HG03575 (cell line): ENCODE data around the gene MSH3.
"Not testable (repeated sequence)": the region's sequence is repeated elsewhere in the genome, so short reads cannot be mapped to it uniquely, and the experiment has no call there.

Source experiments
- ATAC-seq: cut with Tn5 transposase; IDR thresholded peaks from one replicate; pipeline ENCODE4 v1.9.1; 2021; ENCODE audit not compliant: unreplicated experiment, insufficient number of reproducible peaks, low FRiP score; ENCODE audit errors: extremely low read depth

MSH3 gene

GRCh38 chr5:80810425-80810824, 156.0 kb downstream of the MSH3 start:
- ATAC-seq, result no peak

DNA sequence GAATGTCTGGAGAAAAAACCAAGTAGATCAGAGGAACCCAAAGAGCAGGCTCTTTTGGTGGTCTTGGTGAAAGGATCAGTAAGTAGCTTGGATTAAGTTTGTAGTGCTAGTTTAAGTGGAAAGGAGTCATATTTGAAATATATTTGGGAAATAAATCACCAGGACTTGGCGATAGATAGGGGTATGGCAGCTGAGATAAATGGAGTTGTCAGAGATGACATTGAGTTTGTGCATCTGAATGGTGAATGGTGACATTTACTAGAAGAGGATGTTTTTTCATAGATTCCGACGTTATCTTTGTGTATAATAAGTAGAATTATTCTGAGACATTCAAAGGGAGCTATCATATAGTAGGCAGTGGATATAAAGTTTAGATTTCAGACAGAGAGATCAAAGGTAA, 162.1 kb downstream of the MSH3 start:
- ATAC-seq, result no peak

GRCh38 chr5:80820685-80821084, 166.2 kb downstream of the MSH3 start:
- ATAC-seq, result no peak

GRCh38 chr5:80822640-80823039, 168.2 kb downstream of the MSH3 start:
- ATAC-seq, result no peak

DNA sequence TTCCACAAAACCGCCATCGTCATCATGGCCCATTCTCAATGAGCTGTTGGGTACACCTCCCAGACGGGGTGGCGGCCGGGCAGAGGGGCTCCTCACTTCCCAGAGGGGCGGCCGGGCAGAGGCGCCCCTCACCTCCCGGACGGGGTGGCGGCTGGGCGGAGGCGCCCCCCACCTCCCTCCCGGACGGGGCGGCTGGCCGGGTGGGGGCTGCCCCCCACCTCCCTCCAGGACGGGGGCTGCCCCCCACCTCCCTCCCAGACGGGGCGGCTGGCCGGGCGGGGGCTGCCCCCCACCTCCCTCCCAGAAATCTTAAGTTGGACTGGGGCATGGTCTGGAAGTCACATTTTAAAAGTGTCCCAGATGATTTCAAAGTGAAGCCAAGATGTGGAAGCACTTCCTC, 169.7 kb downstream of the MSH3 start:
- not testable (repeated sequence) for ATAC-seq

GRCh38 chr5:80825786-80826460, 171.5 kb downstream of the MSH3 start:
- ATAC-seq, result no peak

DNA sequence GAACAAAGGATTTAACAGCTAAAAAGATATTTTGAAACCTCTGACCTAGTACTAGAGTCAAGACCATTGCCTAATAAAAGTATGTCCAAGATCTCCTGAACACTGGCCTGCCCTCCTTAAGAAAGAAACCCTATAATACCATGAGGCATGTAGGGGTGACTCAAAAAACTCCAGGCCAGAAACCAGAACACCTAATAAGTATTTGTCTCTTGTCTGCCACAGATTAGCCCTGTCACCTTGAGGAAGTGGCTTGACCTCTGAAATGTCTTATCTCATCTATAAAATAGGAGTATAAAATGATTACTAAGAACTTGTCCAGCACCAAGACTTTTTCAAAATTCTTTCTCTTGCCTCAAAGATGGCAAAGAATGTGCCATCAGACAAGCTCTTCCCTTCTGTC, 180.3 kb downstream of the MSH3 start:
- ATAC-seq, result no peak

DNA sequence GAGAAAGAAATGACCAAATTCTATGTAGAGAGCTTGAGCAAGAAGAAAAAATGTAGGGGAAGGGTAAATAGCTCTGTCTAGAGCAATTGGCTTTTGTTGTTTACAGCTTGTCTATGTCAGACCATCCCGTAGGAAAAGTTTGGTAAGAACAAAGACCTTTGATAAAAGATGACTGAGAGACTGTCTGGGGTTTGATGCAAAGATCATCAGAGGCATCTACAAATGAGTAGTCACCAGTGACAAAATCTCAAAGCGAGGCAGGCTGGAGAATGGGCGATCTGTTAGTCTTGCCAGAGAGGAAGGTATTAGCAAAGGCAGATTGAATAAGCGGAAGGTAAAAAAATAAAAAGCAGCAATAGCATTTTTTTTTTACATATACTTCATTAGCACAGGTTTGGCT, 180.7 kb downstream of the MSH3 start:
- ATAC-seq, result no peak

GRCh38 chr5:80837679-80838078, 183.2 kb downstream of the MSH3 start:
- ATAC-seq, result peak; percentile 47

DNA sequence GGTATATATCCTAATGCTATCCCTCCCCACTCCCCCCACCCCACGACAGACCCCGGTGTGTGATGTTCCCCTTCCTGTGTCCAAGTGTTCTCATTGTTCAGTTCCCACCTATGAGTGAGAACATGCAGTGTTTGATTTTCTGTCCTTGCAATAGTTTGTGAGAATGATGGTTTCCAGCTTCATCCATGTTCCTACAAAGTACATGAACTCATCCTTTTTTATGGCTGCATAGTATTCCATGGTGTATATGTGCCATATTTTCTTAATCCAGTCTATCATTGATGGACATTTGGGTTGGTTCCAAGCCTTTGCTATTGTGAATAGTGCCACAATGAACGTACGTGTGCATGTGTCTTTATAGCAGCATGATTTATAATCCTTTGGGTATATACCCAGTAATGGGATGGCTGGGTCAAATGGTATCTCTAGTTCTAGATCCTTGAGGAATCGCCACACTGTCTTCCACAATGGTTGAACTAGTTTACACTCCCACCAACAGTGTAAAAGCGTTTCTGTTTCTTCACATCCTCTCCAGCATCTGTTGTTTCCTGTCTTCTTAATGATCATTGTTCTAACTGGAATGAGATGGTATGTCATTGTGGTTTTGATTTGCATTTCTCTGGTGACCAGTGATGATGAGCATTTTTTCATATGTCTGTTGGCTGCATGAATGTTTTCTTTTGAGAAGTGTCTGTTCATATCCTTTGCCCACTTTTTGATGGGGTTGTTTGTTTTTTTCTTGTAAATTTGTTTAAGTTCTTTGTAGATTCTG, 186.8 kb downstream of the MSH3 start:
- ATAC-seq, result not testable (repeated sequence)

GRCh38 chr5:80846422-80846821, 192.0 kb downstream of the MSH3 start:
- not testable (repeated sequence) for ATAC-seq

- not testable (repeated sequence) for ATAC-seq
Observed at GRCh38 chr5:80850168-80850567, 195.7 kb downstream of the MSH3 start.

DNA sequence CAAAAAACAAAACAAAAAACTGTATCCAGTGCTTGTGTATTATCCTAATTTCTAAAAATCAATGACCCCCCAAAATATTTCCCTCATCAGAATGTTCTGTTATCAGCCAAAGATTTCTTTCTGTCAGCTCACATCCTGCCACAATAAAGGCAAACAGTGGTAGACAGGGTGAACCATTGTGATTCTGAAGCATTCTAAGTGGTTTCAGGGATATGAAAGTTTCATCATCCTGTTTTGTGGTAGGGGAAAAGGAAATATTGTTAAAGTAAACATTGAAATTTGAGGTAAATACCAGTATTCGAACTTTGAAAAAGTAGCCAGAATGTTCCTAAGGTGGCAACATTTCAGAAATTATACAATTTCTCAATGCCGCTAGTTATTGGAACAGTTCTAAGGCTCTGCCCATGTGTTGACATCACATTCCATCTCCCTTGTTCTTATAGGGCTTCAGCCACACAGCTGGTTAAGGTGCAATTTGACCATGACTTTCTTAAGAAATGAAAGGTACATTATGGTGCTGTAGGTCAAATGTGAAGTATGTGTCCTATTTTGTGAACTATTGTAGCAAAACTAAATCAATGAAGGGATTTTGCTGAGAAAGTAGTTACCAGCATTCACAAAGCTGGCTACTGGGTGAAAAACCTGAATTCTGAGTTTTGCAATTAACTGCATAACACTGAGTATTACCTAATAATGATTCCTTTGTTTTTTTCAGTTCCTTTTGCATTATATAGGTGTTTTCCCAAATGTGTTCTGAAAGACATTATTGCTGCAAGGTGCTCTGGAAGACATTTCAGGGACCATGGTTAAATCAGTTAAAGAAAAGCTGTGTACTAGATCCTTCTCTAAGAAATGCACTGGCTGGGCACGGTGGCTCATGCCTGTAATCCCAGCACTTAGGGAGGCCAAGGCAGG, 198.1 kb downstream of the MSH3 start:
- ATAC-seq, result no peak

DNA sequence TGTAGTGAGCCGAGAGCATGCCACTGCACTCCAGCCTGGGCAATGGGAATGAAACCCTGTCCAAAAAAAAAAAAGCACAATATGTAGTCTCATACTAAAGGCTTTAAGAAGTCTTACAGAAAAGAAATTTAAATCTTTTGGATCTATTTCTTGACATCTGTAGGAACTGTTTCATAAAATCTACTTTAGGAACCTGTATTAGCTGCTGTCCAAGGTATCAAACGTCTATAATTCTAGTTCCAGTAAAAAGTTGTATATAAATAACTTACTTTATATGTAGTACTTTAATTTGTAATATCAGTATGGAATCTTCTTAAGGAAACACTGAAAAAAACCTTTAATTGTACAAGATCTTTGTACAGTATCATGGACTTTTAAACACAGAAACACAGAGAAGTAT, 199.0 kb downstream of the MSH3 start:
- ATAC-seq, result no peak

GRCh38 chr5:80854583-80854982, 200.1 kb downstream of the MSH3 start:
- ATAC-seq, result no peak

DNA sequence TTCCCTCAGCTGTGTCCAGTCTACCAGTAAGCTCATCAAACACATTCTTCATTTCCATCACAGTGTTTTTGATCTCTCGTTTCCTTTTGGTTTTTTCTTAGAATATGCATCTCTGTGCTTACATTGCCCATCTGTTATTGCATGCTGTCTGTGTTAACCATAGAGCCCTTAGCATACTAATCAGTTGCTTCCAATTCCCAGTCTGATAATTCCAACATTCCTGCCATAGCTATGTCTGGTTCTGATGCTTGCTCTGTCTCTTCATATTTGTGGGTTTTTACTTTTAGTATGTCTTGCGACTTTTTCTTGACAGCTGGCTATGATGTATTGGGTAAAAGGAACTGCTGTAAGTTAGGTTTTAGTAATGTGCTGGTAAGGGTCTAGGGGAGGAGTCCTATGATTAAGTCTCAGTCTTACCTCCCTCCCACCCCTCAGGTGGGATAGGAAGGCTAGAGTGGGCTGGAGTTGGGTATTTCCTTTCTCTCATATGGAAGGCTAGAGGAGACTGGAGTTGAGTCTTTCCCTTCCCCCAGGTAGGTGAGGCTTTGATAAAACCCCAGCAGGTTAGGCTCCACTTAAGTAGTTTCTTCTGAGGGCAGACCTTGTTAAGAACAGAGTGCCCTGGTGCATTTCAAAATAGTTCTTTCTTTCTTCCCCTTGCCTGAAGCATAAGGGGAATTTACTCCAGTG, 206.6 kb downstream of the MSH3 start:
- ATAC-seq, result no peak

DNA sequence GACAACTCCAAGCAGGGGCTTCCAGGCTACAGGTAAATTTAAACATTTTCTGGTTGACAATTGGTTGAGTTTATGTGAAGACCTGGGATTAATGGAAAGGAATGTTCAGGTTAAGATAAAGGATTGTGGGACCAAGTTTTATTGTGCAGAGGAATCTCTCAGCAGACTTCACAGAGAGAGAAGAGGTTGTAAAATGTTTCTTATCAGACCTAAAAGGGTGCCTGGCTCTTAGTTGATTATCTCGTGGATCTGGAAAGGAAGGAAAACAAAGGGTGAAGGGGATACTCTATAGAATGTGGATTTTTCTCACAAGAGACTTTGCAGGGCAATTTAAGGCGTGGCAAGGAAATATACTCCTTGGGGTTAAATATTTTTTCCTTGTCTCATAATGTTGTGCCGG, 209.3 kb downstream of the MSH3 start:
- no peak for ATAC-seq

GRCh38 chr5:80864109-80864508, 209.7 kb downstream of the MSH3 start:
- no peak for ATAC-seq
